Ishikawa (cell line): ENCODE results near the gene ROBO2.

Source experiments
- CEBPB ChIP-seq: IDR thresholded peaks from 2 replicates; pipeline ENCODE4 v1.6.1; 2012
- CREB1 ChIP-seq: IDR thresholded peaks from 2 replicates; pipeline ENCODE4 v1.6.1; 2012; ENCODE audit warnings: low read depth
- EGR1 ChIP-seq: IDR thresholded peaks from 2 replicates; pipeline ENCODE4 v1.6.1; 2012
- EP300 ChIP-seq: IDR thresholded peaks from 2 replicates; pipeline ENCODE4 v1.6.1; 2012; ENCODE audit warnings: borderline replicate concordance
- FOXM1 ChIP-seq: IDR thresholded peaks from 2 replicates; pipeline ENCODE4 v1.6.1; 2012; ENCODE audit warnings: low read depth, borderline replicate concordance
- MAX ChIP-seq: IDR thresholded peaks from 2 replicates; pipeline ENCODE4 v1.6.1; 2012
- NFIC ChIP-seq: IDR thresholded peaks from 2 replicates; pipeline ENCODE4 v1.6.1; 2012
- RAD21 ChIP-seq: IDR thresholded peaks from 2 replicates; pipeline ENCODE4 v1.6.1; 2012; ENCODE audit warnings: low read depth
- REST ChIP-seq: IDR thresholded peaks from 2 replicates; pipeline ENCODE4 v1.6.1; 2012; ENCODE audit warnings: low read depth, mild to moderate bottlenecking
- TAF1 ChIP-seq: IDR thresholded peaks from 2 replicates; pipeline ENCODE4 v1.6.1; 2012; ENCODE audit warnings: low read depth, mild to moderate bottlenecking
- TCF12 ChIP-seq: IDR thresholded peaks from 2 replicates; pipeline ENCODE4 v1.6.1; 2012; ENCODE audit warnings: low read depth
- TEAD4 ChIP-seq: IDR thresholded peaks from 2 replicates; pipeline ENCODE4 v1.6.1; 2012
- USF1 ChIP-seq: IDR thresholded peaks from 2 replicates; pipeline ENCODE4 v1.6.1; 2012
- YY1 ChIP-seq: IDR thresholded peaks from 2 replicates; pipeline ENCODE4 v1.6.1; 2012; ENCODE audit warnings: low read depth
- ZBTB7A ChIP-seq: IDR thresholded peaks from 2 replicates; pipeline ENCODE4 v1.6.1; 2012; ENCODE audit warnings: low read depth

ROBO2 gene

GRCh38 chr3:77319711-77320110 lies 279.8 kb downstream of the ROBO2 start:
- TF ChIP-seq MAX (no peak), RAD21 (no peak), FOXM1 (no peak), EP300 (no peak), NFIC (no peak), TAF1 (no peak), REST (no peak), EGR1 (no peak), CREB1 (no peak), CEBPB (no peak), ZBTB7A (no peak), TEAD4 (no peak)

GRCh38 chr3:77320514-77320913 lies 280.6 kb downstream of the ROBO2 start:
- no peak for TF ChIP-seq TEAD4
- TF ChIP-seq RAD21, result peak; percentile 34; the same call in 1 of the 2 replicates

GRCh38 chr3:77321646-77322045 lies 281.7 kb downstream of the ROBO2 start:
- TF ChIP-seq TAF1 (no peak), USF1 (no peak), RAD21 (no peak), REST (no peak), CEBPB (no peak), CREB1 (no peak), EGR1 (no peak), EP300 (no peak), NFIC (no peak), TEAD4 (no peak), FOXM1 (no peak), YY1 (no peak), MAX (no peak), ZBTB7A (no peak), TCF12 (no peak)

- TF ChIP-seq CREB1 (no peak), RAD21 (no peak), FOXM1 (no peak), USF1 (no peak), ZBTB7A (no peak)
Measured at GRCh38 chr3:77323626-77324025, 283.7 kb downstream of the ROBO2 start.

- TF ChIP-seq MAX (no peak), TEAD4 (no peak), FOXM1 (no peak), USF1 (no peak), REST (no peak), EGR1 (no peak), EP300 (no peak), TCF12 (no peak), TAF1 (no peak), YY1 (no peak), NFIC (no peak), CREB1 (no peak), RAD21 (no peak), ZBTB7A (no peak)
Measured at GRCh38 chr3:77324105-77324504, 284.2 kb downstream of the ROBO2 start.
